ENCODE results near the gene LRRC73.

DNA sequence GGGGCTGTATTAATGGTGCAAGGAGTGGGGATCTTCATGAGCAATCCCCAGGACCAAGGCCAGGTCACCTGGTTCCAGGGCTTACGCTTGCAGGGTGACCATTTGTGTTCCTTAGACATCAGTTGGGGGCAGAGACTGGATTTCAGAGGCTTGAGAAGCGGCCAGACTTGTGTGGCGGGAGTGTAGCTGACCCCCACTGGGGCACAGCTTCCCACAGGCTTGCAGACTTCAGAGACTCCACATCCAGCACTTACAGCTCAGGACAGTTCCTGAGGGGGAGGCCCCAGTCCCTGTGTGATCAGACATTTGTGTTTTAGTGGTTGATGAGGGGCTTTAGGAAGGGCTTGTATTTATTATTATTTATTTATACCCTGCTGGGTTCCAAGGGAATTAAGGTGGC lies 17.5 kb downstream of the LRRC73 start:
- TF ChIP-seq POLR2AphosphoS5 (IDR thresholded peaks at IDR 0.05; ENCODE audit: low read depth, low read length), result no peak
- TF ChIP-seq POLR2A (IDR thresholded peaks at IDR 0.05; ENCODE audit: low read depth, low read length), result no peak
- TF ChIP-seq POU2F2 (IDR thresholded peaks at IDR 0.05; ENCODE audit: low read depth, low read length), result no peak
- no peak for TF ChIP-seq TAF1 (IDR thresholded peaks at IDR 0.05; ENCODE audit: low read depth, low read length)
- no peak for TF ChIP-seq SPI1 (IDR thresholded peaks at IDR 0.05; ENCODE audit: low read depth, low read length)
- no peak for TF ChIP-seq PAX5 (IDR thresholded peaks at IDR 0.05; ENCODE audit: insufficient read depth, low read length, severe bottlenecking)

Measured in GM12891 (cell line).